Osteoblast (primary cell): ENCODE measurements around the gene EXOC6. TPM values are rescaled to one million over a fixed set of nuclear protein-coding genes. Genes with fewer than 3 reads are reported as not detected.

Experiments used
- DNase-seq: peaks from one replicate; pipeline ENCODE4 v3.0.0; 2011; ENCODE audit warnings: low spot score, mixed read lengths; ENCODE audit not compliant: insufficient read length; ENCODE audit errors: missing footprints
- H2AFZ ChIP-seq: 2 replicates; pipeline ENCODE4 v1.6.0; 2011; ENCODE audit warnings: mild to moderate bottlenecking, low read length
- H3K27ac ChIP-seq: 2 replicates; pipeline ENCODE4 v1.5.1; 2011; ENCODE audit warnings: mild to moderate bottlenecking, low read depth, low read length, moderate library complexity
- H3K27me3 ChIP-seq: 2 replicates; pipeline ENCODE4 v1.6.0; 2012; ENCODE audit warnings: mild to moderate bottlenecking, control low read depth, inconsistent platforms, low read length, moderate library complexity; ENCODE audit not compliant: insufficient read depth
- H3K36me3 ChIP-seq: 2 replicates; pipeline ENCODE4 v1.5.1; 2011; ENCODE audit warnings: mild to moderate bottlenecking, low read length, control low read depth, moderate library complexity; ENCODE audit not compliant: insufficient read depth
- H3K4me1 ChIP-seq: 2 replicates; pipeline ENCODE4 v1.5.1; 2011; ENCODE audit warnings: mild to moderate bottlenecking, low read length, control low read depth, moderate library complexity; ENCODE audit not compliant: insufficient read depth
- H3K4me2 ChIP-seq: 2 replicates; pipeline ENCODE4 v1.6.0; 2011; ENCODE audit warnings: mild to moderate bottlenecking, low read length; ENCODE audit not compliant: insufficient read depth
- H3K4me3 ChIP-seq: fragments of 200-600 bp; sonication (generic); 3 replicates; pipeline ENCODE4 v1.5.1; 2012; ENCODE audit warnings: mild to moderate bottlenecking, low read length, inconsistent platforms; ENCODE audit not compliant: insufficient read depth
- H3K79me2 ChIP-seq: 2 replicates; pipeline ENCODE4 v1.6.0; 2012; ENCODE audit warnings: mild to moderate bottlenecking, low read length, control low read depth, inconsistent platforms; ENCODE audit not compliant: insufficient read depth
- H3K9me3 ChIP-seq: 2 replicates; pipeline ENCODE4 v1.5.1; 2011; ENCODE audit warnings: low read depth, low read length, control low read depth
- H4K20me1 ChIP-seq: 2 replicates; pipeline ENCODE4 v1.6.0; 2012; ENCODE audit warnings: mild to moderate bottlenecking, low read length, control low read depth; ENCODE audit not compliant: insufficient read depth
- CTCF ChIP-seq: IDR thresholded peaks from 2 replicates; pipeline ENCODE4 v1.5.1; 2011; ENCODE audit warnings: mild to moderate bottlenecking, low read depth, low read length, moderate library complexity; ENCODE audit errors: extremely low read depth
- total RNA-seq: library from RNA; depleted of rRNA; stranded (reverse); fragments of >200 nt; gene quantifications from 2 replicates; pipeline ENCODE4 v1.2.3, GENCODE V29; 2012

EXOC6 gene
- total RNA-seq, 1 donor: 8.7 TPM

DNA sequence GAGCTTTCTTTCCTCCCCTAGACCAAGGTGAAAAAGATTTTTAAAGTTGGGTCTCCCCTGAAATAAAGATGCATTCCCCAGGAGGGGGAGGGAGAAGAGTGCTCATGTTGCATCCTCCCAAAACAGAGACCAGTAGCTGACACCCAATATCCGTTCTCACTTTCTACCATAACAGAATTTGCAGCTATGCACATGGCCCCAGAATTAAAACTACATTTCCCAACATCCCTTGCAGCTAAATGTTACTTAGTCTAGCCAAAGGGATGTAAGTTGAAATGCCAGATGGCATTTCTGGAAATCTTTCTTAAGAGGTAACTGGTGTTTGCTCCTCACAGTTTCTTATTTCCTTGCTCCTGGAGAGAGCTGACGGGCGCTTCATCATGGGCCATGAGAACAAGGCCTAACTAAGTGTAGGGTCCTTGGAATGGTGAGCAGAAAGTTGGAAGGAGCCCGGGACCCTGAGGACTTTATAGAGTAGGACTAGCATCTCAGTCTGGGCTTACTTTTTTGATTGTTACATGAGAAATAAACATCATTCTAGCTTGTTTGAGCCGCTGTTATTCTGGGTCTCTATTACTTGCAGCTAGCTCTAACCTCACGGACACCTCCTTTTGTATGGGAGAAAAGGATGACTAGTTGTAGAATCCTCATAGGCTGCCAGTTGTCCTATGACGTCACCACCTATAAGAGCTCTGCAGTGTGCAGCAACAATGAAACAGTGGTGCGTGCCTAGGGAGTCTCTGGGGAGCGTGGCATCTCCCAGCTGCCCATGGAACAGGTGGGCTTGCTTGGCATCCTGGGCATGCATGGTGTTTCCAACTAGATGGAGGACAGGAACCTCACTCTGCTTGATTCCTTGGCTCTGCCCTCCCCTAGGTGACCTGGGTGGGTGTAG is 46.1 kb upstream of the EXOC6 start:
- DNase-seq: no peak
- no peaks in the 10 kb centered on the region for H3K9me3 ChIP-seq
- no peak overlapping the region for H3K4me3 ChIP-seq
- no peak overlapping the region for H2AFZ ChIP-seq
- no peaks in the 10 kb centered on the region for H3K4me1 ChIP-seq
- no peak overlapping the region for H3K27ac ChIP-seq
- TF ChIP-seq CTCF: no peak
- no peaks in the 10 kb centered on the region for H3K79me2 ChIP-seq
- no peaks in the 10 kb centered on the region for H4K20me1 ChIP-seq
- H3K4me2 ChIP-seq: no peak overlapping the region
- no peaks in the 10 kb centered on the region for H3K27me3 ChIP-seq
- no peaks in the 10 kb centered on the region for H3K36me3 ChIP-seq

DNA sequence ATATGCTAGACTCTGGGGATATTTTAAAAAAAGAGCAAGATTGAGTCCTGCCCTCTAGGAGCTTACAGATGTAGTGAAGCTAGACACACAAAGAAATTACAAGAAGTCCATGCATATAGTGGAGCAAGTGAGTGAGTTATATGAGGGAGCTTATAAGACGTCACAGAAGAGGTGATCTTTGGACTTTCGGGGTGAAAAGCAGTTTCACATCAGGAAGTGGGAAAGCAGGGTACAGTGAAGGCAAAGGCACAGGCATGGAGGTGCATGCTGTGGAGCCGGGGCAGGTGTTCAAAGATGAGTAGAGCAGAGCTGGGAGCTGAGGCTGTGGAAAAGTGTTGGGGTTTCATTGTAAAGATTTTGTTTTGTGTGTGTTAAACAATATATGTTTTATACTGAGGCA is 38.5 kb upstream of the EXOC6 start:
- no peak for TF ChIP-seq CTCF
- no peak overlapping the region for H3K4me3 ChIP-seq
- peaks cover 45% of the 10 kb centered on the region for H3K27me3 ChIP-seq
- no peak overlapping the region for H3K4me2 ChIP-seq
- H2AFZ ChIP-seq: no peak overlapping the region
- H3K4me1 ChIP-seq: no peaks in the 10 kb centered on the region
- H4K20me1 ChIP-seq: no peaks in the 10 kb centered on the region
- no peaks in the 10 kb centered on the region for H3K79me2 ChIP-seq
- H3K27ac ChIP-seq: no peak overlapping the region
- H3K9me3 ChIP-seq: no peaks in the 10 kb centered on the region
- DNase-seq: no peak
- no peaks in the 10 kb centered on the region for H3K36me3 ChIP-seq

DNA sequence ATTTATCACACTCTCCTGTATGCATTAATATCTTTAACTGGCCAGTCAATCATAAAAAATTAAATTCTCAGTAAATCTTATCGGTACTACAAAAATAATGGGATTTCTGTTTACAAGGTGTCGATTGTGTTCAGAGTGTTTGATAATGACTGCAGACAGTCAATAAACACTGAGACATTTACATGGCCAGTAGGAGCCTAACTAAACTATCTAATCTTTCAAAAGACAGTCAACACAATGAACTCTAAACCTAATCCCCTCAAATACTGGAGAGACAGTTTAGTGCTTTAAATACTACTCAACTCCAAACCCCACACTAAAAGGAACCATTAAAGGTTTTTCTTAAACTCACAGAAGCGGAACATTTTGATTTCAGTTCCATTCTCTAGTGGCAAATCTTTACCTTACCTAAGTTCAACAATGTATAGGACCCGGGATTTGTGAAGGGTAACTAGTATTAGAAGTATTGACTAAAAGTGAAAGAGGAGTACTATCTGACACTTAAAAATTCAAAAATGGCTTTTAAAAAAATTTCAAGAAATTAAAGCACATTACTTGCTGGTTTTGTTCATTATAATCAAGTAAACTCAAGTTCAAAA is 37.3 kb upstream of the EXOC6 start:
- Histone ChIP-seq H3K36me3 (no peaks in the 10 kb centered on the region), H3K4me1 (no peaks in the 10 kb centered on the region), H2AFZ (no peak overlapping the region), H3K27ac (no peak overlapping the region), H3K27me3 (peaks cover 45% of the 10 kb centered on the region), H3K9me3 (no peaks in the 10 kb centered on the region), H3K4me2 (no peak overlapping the region), H3K79me2 (no peaks in the 10 kb centered on the region), H3K4me3 (no peak overlapping the region), H4K20me1 (no peaks in the 10 kb centered on the region)
- DNase-seq: no peak
- no peak for TF ChIP-seq CTCF

- H3K9me3 ChIP-seq: no peaks in the 10 kb centered on the region
- no peak overlapping the region for H2AFZ ChIP-seq
- no peak for TF ChIP-seq CTCF
- H3K4me3 ChIP-seq: no peak overlapping the region
- H4K20me1 ChIP-seq: no peaks in the 10 kb centered on the region
- no peak for DNase-seq
- H3K4me1 ChIP-seq: no peaks in the 10 kb centered on the region
- H3K79me2 ChIP-seq: no peaks in the 10 kb centered on the region
- H3K27me3 ChIP-seq: peaks cover 45% of the 10 kb centered on the region
- no peak overlapping the region for H3K4me2 ChIP-seq
- no peaks in the 10 kb centered on the region for H3K36me3 ChIP-seq
- H3K27ac ChIP-seq: no peak overlapping the region
Observed at GRCh38 chr10:92811986-92812385, 36.3 kb upstream of the EXOC6 start.
